Measurements from ENCODE around the gene PDIA3. TPM values are rescaled to one million over a fixed set of nuclear protein-coding genes. Genes with fewer than 3 reads are reported as not detected.
A peak's percentile ranks its signal among the peaks of the same experiment; 100 is the strongest.

The PDIA3 gene
- total RNA-seq, 1 donor from 2014 or later = 496 TPM

- TF ChIP-seq, protein P1, sequence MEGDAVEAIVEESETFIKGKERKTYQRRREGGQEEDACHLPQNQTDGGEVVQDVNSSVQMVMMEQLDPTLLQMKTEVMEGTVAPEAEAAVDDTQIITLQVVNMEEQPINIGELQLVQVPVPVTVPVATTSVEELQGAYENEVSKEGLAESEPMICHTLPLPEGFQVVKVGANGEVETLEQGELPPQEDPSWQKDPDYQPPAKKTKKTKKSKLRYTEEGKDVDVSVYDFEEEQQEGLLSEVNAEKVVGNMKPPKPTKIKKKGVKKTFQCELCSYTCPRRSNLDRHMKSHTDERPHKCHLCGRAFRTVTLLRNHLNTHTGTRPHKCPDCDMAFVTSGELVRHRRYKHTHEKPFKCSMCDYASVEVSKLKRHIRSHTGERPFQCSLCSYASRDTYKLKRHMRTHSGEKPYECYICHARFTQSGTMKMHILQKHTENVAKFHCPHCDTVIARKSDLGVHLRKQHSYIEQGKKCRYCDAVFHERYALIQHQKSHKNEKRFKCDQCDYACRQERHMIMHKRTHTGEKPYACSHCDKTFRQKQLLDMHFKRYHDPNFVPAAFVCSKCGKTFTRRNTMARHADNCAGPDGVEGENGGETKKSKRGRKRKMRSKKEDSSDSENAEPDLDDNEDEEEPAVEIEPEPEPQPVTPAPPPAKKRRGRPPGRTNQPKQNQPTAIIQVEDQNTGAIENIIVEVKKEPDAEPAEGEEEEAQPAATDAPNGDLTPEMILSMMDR (IDR thresholded peaks at IDR 0.05) = peak; percentile 90
- H3K9me3 Mint-ChIP-seq (ENCODE audit: unreplicated experiment) = no peaks in the 10 kb centered on the region
These were observed 31.2 kb downstream of the PDIA3 start for GRCh38 chr15:43777267-43777914.

GRCh38 chr15:43779016-43779415, 32.8 kb downstream of the PDIA3 start:
- TF ChIP-seq, protein P1 (IDR thresholded peaks at IDR 0.05) = no peak
- Mint-ChIP-seq H3K27ac (ENCODE audit: unreplicated experiment) (no peak overlapping the region), H3K27me3 (ENCODE audit: unreplicated experiment) (no peaks in the 10 kb centered on the region), H3K4me1 (ENCODE audit: unreplicated experiment) (peaks cover 15% of the 10 kb centered on the region), H3K9me3 (ENCODE audit: unreplicated experiment) (no peaks in the 10 kb centered on the region), H3K4me3 (ENCODE audit: unreplicated experiment) (no peak overlapping the region), H3K36me3 (ENCODE audit: unreplicated experiment) (no peaks in the 10 kb centered on the region)
- no peak for DNase-seq (ENCODE audit: extremely low spot score, unreplicated experiment)

More at GRCh38 chr15:43777267-43777914, 31.2 kb downstream of the PDIA3 start:
- Mint-ChIP-seq H3K27ac (ENCODE audit: unreplicated experiment) (peak overlapping the region; percentile 87), H3K36me3 (ENCODE audit: unreplicated experiment) (peaks cover 8% of the 10 kb centered on the region), H3K27me3 (ENCODE audit: unreplicated experiment) (no peaks in the 10 kb centered on the region), H3K4me1 (ENCODE audit: unreplicated experiment) (peaks cover 15% of the 10 kb centered on the region), H3K4me3 (ENCODE audit: unreplicated experiment) (peak overlapping the region; percentile 86)
- DNase-seq (ENCODE audit: extremely low spot score, unreplicated experiment) = peak; percentile 89

DNA sequence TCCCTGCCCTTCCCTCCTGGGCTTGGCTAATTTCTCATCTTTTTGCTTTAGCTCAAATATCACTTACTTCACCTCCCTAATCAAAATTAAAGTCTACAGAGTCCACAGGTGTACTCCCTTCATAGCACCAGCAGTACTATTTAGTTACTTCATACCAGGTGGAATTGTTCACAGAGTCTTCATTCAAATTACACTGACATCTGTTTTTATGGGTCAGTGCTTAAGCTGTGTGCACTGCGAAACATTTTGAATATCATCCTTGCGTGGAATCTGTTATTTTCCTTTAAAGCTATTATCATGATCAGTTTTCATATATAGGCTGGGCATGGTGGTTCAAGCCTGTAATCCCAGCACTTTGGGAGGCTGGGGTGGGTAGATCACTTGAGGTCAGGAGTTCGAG, 43.2 kb downstream of the PDIA3 start:
- TF ChIP-seq, protein P1 (IDR thresholded peaks at IDR 0.05) = no peak
- no peaks in the 10 kb centered on the region for H3K27me3 Mint-ChIP-seq (ENCODE audit: unreplicated experiment)
- no peak overlapping the region for H3K27ac Mint-ChIP-seq (ENCODE audit: unreplicated experiment)
- H3K36me3 Mint-ChIP-seq (ENCODE audit: unreplicated experiment) = peaks cover 11% of the 10 kb centered on the region
- H3K4me3 Mint-ChIP-seq (ENCODE audit: unreplicated experiment) = no peak overlapping the region
- no peak for DNase-seq (ENCODE audit: extremely low spot score, unreplicated experiment)
- no peaks in the 10 kb centered on the region for H3K9me3 Mint-ChIP-seq (ENCODE audit: unreplicated experiment)
- H3K4me1 Mint-ChIP-seq (ENCODE audit: unreplicated experiment) = peaks cover 19% of the 10 kb centered on the region

DNA sequence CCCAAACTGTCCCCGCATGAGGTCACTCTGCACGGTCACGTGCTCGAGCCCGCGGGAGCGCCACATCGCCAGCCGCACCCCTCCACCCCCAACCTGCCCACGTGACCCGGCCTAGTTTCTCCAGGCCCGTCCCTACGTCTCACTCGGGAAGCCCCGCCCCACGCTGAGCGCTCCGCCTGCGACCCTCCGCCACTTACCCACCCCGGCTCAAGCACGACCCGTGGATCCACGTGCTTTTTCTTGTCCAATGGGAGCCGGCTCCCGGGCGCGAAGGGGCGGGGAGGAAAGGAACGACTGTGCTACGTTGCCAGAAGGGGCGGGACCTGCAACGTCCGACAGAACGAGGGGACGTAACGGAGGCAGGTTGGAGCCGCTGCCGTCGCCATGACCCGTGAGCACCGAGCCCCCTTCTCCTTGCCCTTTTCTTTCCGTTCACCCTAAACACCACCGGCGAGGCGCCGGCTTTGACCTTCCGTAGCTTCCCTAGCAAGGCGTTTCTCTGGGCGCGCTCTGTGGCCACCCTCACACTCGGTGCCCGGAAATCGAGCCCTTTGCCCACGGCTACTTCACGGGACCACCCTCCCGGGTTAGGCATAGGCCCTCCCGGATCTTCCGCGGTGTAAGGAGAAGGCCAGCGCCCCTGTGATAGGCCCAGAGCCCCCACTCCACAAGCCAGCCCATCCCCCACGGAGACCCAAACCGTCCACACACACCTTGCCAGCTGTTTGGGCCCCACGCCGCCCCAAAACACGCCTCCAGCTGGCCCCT, 45.9 kb downstream of the PDIA3 start, which contains the start of gene SERF2:
Gene SERF2 (plus strand): TSS at position 328 of the 768 bp plus-strand sequence. CDS start 57 bp downstream, at position 385.
- Mint-ChIP-seq H3K4me3 (ENCODE audit: unreplicated experiment) (peak within 1 kb of the TSS; percentile 97), H3K27me3 (ENCODE audit: unreplicated experiment) (no peaks in the 10 kb centered on the region), H3K9me3 (ENCODE audit: unreplicated experiment) (no peaks in the 10 kb centered on the region), H3K36me3 (ENCODE audit: unreplicated experiment) (peaks cover 22% of the 10 kb centered on the region), H3K4me1 (ENCODE audit: unreplicated experiment) (peaks cover 39% of the 10 kb centered on the region), H3K27ac (ENCODE audit: unreplicated experiment) (peak within 1 kb of the TSS; percentile 99)
- TF ChIP-seq, protein P1 (IDR thresholded peaks at IDR 0.05) = no peak
- peak; percentile 100 for DNase-seq (ENCODE audit: extremely low spot score, unreplicated experiment)
